Muscle layer of duodenum (tissue), 2 donors: ENCODE data around the gene SAFB2.

Experiments
- H3K27ac ChIP-seq: one replicate; pipeline ENCODE4 v1.7.0; 2013; ENCODE audit warnings: mild to moderate bottlenecking, low read length
- H3K27me3 ChIP-seq: one replicate; pipeline ENCODE4 v1.7.0; 2013; ENCODE audit warnings: low read depth, mild to moderate bottlenecking, control low read depth, low read length
- H3K36me3 ChIP-seq, 2 donors: one replicate each; pipeline ENCODE4 v1.7.0; 2013; ENCODE audit warnings: low read length in 2 of 2, control low read depth in 1 of 2, mild to moderate bottlenecking in 1 of 2; ENCODE audit not compliant: insufficient read depth in 2 of 2, control insufficient read depth in 1 of 2
- H3K4me1 ChIP-seq, 2 donors: one replicate each; pipeline ENCODE4 v1.7.0; 2013; ENCODE audit warnings: low read length in 2 of 2, mild to moderate bottlenecking in 2 of 2, control low read depth in 1 of 2, moderate library complexity in 1 of 2; ENCODE audit not compliant: insufficient read depth in 2 of 2, control insufficient read depth in 1 of 2
- H3K4me3 ChIP-seq, 2 donors: one replicate each; pipeline ENCODE4 v1.7.0; 2013; ENCODE audit warnings: low read length in 2 of 2, low read depth in 1 of 2, mild to moderate bottlenecking in 1 of 2
- H3K9me3 ChIP-seq, 2 donors: one replicate each; pipeline ENCODE4 v1.7.0; 2013; ENCODE audit warnings: low read length in 2 of 2, control low read depth in 1 of 2, mild to moderate bottlenecking in 1 of 2; ENCODE audit not compliant: control insufficient read depth in 1 of 2
- donor health status: healthy.

The SAFB2 gene

GRCh38 chr19:5575590-5575989 is 47.0 kb downstream of the SAFB2 start:
- Histone ChIP-seq H3K36me3 (no peaks in the 10 kb centered on the region), H3K4me1 (peaks cover 0 to 6% of the 10 kb centered on the region in 2 donors), H3K9me3 (no peaks in the 10 kb centered on the region), H3K4me3 (no peak overlapping the region), H3K27me3 (no peaks in the 10 kb centered on the region), H3K27ac (no peak overlapping the region)

GRCh38 chr19:5572556-5573286 is 49.9 kb downstream of the SAFB2 start:
- H3K4me1 ChIP-seq: peaks cover 0 to 1% of the 10 kb centered on the region in 2 donors
- no peak overlapping the region for H3K27ac ChIP-seq
- no peaks in the 10 kb centered on the region for H3K36me3 ChIP-seq
- peaks cover 3% of the 10 kb centered on the region for H3K27me3 ChIP-seq
- no peak overlapping the region for H3K4me3 ChIP-seq
- H3K9me3 ChIP-seq: no peaks in the 10 kb centered on the region

- H3K4me3 ChIP-seq: no peak overlapping the region
- no peaks in the 10 kb centered on the region for H3K4me1 ChIP-seq
- H3K27ac ChIP-seq: no peak overlapping the region
- no peaks in the 10 kb centered on the region for H3K9me3 ChIP-seq
- H3K36me3 ChIP-seq: no peaks in the 10 kb centered on the region
- H3K27me3 ChIP-seq: peaks cover 8% of the 10 kb centered on the region
These were observed 50.8 kb downstream of the SAFB2 start for GRCh38 chr19:5571777-5572176.

- Histone ChIP-seq H3K27me3 (peaks cover 14% of the 10 kb centered on the region), H3K36me3 (no peaks in the 10 kb centered on the region), H3K9me3 (peaks cover 0 to 1% of the 10 kb centered on the region in 2 donors), H3K4me1 (no peaks in the 10 kb centered on the region), H3K4me3 (no peak overlapping the region), H3K27ac (no peak overlapping the region)
These were observed 54.6 kb downstream of the SAFB2 start for GRCh38 chr19:5567970-5568407.

GRCh38 chr19:5567360-5567969 is 55.1 kb downstream of the SAFB2 start, which contains the start of gene TINCR:
Gene TINCR, minus strand, starts transcription at chr19:5567953.
- Histone ChIP-seq H3K4me3 (no peak within 1 kb of the TSS), H3K27me3 (peaks cover 14% of the 10 kb centered on the region)

GRCh38 chr19:5564930-5565329 is 57.6 kb downstream of the SAFB2 start:
- H3K27me3 ChIP-seq: peaks cover 14% of the 10 kb centered on the region
- no peak overlapping the region for H3K27ac ChIP-seq
- no peaks in the 10 kb centered on the region for H3K36me3 ChIP-seq
- H3K4me3 ChIP-seq: no peak overlapping the region
- peaks cover 10 to 16% of the 10 kb centered on the region in 2 donors for H3K9me3 ChIP-seq
- H3K4me1 ChIP-seq: no peaks in the 10 kb centered on the region

More at GRCh38 chr19:5567360-5567969, 55.1 kb downstream of the SAFB2 start, which contains the start of gene TINCR:
- H3K27ac ChIP-seq: no peak within 1 kb of the TSS
- H3K4me1 ChIP-seq: no peaks in the 10 kb centered on the region
- H3K9me3 ChIP-seq: peaks cover 0 to 4% of the 10 kb centered on the region in 2 donors
- H3K36me3 ChIP-seq: no peaks in the 10 kb centered on the region

GRCh38 chr19:5563935-5564612 is 58.5 kb downstream of the SAFB2 start:
- Histone ChIP-seq H3K4me3 (no peak overlapping the region), H3K9me3 (peaks cover 10 to 16% of the 10 kb centered on the region in 2 donors), H3K27ac (no peak overlapping the region), H3K4me1 (no peaks in the 10 kb centered on the region), H3K27me3 (peaks cover 14% of the 10 kb centered on the region), H3K36me3 (no peaks in the 10 kb centered on the region)

- no peaks in the 10 kb centered on the region for H3K4me1 ChIP-seq
- no peak overlapping the region for H3K4me3 ChIP-seq
- no peak overlapping the region for H3K27ac ChIP-seq
- peaks cover 10% of the 10 kb centered on the region for H3K27me3 ChIP-seq
- H3K36me3 ChIP-seq: no peaks in the 10 kb centered on the region
- H3K9me3 ChIP-seq: peaks cover 10 to 16% of the 10 kb centered on the region in 2 donors
These were observed 59.6 kb downstream of the SAFB2 start for GRCh38 chr19:5563008-5563431.

GRCh38 chr19:5562280-5562679 is 60.3 kb downstream of the SAFB2 start:
- no peaks in the 10 kb centered on the region for H3K36me3 ChIP-seq
- no peak overlapping the region for H3K4me3 ChIP-seq
- H3K4me1 ChIP-seq: no peaks in the 10 kb centered on the region
- H3K27ac ChIP-seq: no peak overlapping the region
- H3K9me3 ChIP-seq: peaks cover 10 to 16% of the 10 kb centered on the region in 2 donors
- H3K27me3 ChIP-seq: peaks cover 9% of the 10 kb centered on the region

- Histone ChIP-seq H3K27me3 (peaks cover 5% of the 10 kb centered on the region), H3K27ac (no peak overlapping the region), H3K9me3 (peaks cover 10 to 16% of the 10 kb centered on the region in 2 donors), H3K4me3 (no peak overlapping the region), H3K36me3 (no peaks in the 10 kb centered on the region), H3K4me1 (no peaks in the 10 kb centered on the region)
These were observed 61.0 kb downstream of the SAFB2 start for GRCh38 chr19:5561559-5561958.

- no peaks in the 10 kb centered on the region for H3K27me3 ChIP-seq
- H3K27ac ChIP-seq: no peak overlapping the region
These were observed 62.4 kb downstream of the SAFB2 start for GRCh38 chr19:5560156-5560555.

More at GRCh38 chr19:5560156-5560555, 62.4 kb downstream of the SAFB2 start:
- no peak overlapping the region for H3K4me3 ChIP-seq
- peaks cover 10 to 16% of the 10 kb centered on the region in 2 donors for H3K9me3 ChIP-seq
- H3K4me1 ChIP-seq: no peaks in the 10 kb centered on the region
- no peaks in the 10 kb centered on the region for H3K36me3 ChIP-seq
